ENCODE data around the gene SLC10A1.
A peak's percentile ranks its signal among the peaks of the same experiment; 100 is the strongest.
"Not testable (repeated sequence)": the region's sequence is repeated elsewhere in the genome, so short reads cannot be mapped to it uniquely, and the experiment has no call there.

The SLC10A1 gene

DNA sequence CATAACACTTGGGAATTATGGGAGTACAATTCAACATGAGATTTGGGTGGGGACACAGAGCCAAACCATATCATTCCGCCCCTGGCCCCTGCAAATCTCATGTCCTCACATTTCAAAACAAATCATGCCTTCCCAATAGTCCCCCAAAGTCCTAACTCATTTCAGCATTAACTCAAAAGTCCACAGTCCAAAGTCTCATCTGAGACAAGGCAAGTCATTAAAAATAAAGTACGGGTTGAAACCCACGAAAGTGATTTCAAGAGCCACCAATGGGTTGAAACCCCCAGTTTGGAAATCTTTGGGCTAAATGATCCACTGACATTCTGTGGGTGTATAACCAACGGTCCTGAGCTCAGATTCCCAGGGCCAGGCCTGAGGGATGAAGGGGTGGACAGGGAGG lies 60.6 kb downstream of the SLC10A1 start:
- not testable (repeated sequence) for H3K9ac ChIP-seq (ENCODE audit: low read length); H3K4me3 ChIP-seq (ENCODE audit: low read length)

DNA sequence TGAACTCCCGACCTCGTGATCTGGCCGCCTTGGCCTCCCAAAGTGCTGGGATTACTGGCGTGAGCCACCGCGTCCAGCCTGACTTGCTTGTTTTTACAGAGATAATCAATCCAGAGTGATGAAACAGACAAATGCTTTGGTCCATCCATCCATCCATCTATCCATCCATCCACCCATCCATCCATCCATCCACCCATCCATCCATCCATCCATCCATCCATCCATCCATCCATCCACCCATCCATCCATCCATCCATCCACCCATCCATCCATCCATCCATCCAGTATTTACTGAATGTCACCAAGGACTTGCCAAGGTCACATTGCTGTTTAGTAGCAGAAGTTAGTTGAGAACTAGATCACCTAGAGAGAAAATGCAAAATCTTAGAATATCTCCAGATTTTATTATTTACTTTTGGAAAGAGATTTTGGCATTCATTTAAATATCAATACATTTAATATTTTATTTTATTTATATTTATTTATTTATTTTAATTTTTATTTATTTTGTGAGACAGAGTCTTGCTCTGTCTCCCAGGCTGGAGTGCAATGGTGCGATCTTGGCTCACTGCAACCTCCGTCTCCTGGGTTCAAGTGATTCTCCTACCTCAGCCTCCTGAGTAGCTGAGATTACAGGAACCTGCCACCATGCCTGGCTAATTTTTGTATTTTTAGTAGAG lies 65.0 kb downstream of the SLC10A1 start:
- H3K9me3 ChIP-seq (ENCODE audit: control insufficient read depth, low read depth, low read length) = not testable (repeated sequence)

More for the DNA sequence above, 60.6 kb downstream of the SLC10A1 start:
- not testable (repeated sequence) for H3K9me3 ChIP-seq (ENCODE audit: control insufficient read depth, low read depth, low read length); H3K36me3 ChIP-seq (ENCODE audit: control insufficient read depth, low read depth, low read length); H3K4me1 ChIP-seq (ENCODE audit: control insufficient read depth, low read depth, low read length); H3K27ac ChIP-seq (ENCODE audit: low read length); H3K27me3 ChIP-seq (ENCODE audit: control insufficient read depth, insufficient read depth, low read length)

DNA sequence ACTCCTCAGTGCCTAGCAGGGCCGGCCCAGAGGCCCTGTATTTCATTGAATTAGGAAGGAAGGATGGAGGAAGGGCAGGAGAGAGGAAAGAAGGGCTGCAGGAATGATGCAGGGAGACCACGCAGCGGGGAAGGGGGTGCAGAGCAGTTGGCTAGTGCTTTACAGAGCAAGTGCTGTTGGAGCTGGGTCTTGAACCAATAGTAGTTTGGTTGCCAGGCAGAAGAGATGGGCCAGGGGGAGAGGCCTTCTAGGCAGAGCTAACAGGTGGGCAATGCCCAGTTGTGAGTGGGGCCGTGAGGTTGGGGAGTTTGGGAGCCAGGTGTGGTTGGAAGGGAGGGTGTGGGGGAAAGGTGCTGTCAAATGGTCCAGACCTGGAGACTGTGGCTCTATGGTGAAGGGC lies 69.2 kb downstream of the SLC10A1 start:
- no peaks in the 10 kb centered on the region for H3K9me3 ChIP-seq (ENCODE audit: control insufficient read depth, low read depth, low read length)
- peaks cover 12% of the 10 kb centered on the region for H3K27me3 ChIP-seq (ENCODE audit: control insufficient read depth, insufficient read depth, low read length)
- no peaks in the 10 kb centered on the region for H3K36me3 ChIP-seq (ENCODE audit: control insufficient read depth, low read depth, low read length)
- H3K9ac ChIP-seq (ENCODE audit: low read length) = no peak overlapping the region
- no peak overlapping the region for H3K27ac ChIP-seq (ENCODE audit: low read length)
- no peak overlapping the region for H3K4me3 ChIP-seq (ENCODE audit: low read length)
- no peaks in the 10 kb centered on the region for H3K4me1 ChIP-seq (ENCODE audit: control insufficient read depth, low read depth, low read length)

More for the DNA sequence above, 65.0 kb downstream of the SLC10A1 start:
- H3K36me3 ChIP-seq (ENCODE audit: control insufficient read depth, low read depth, low read length); H3K9ac ChIP-seq (ENCODE audit: low read length); H3K4me1 ChIP-seq (ENCODE audit: control insufficient read depth, low read depth, low read length); H3K4me3 ChIP-seq (ENCODE audit: low read length); H3K27ac ChIP-seq (ENCODE audit: low read length); H3K27me3 ChIP-seq (ENCODE audit: control insufficient read depth, insufficient read depth, low read length): not testable (repeated sequence)

DNA sequence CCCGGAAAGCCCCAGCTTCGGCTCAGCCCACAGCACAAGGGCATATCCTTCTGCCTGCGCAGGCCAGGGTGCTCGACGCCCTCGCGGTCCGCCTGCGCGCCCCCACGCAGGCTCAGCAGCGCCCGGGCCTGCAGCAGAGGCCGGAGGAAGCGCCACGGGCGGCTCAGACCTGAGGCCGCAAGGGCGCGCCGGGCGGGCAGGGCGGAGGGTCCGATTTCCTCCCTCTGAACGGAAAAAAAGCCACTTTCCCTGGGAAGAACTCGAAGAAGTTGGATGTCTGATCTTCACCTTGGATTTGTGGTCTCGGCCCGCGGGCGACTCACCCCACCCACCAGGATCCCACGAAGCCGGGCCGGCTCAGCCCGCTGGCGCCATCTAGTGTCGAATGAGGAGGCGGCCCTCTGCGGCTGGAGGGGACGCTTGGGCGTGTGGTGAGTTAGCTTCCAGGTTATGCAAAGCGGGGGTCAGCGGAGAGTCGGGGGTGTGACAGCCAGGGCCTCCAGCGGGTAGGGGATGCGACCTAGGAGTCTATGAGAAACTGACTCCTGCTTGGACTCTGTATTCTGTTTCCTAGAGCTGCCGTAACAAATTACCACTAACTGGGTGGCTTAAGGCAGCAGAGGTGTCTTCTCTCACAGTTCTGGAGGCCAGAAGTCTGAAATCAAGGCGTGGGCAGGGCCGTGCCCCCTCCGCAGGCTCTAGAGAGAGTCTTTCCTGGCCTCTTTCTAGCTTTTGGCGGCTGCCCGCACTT lies 70.1 kb downstream of the SLC10A1 start:
- Histone ChIP-seq H3K36me3 (ENCODE audit: control insufficient read depth, low read depth, low read length) (no peaks in the 10 kb centered on the region), H3K27ac (ENCODE audit: low read length) (no peak overlapping the region), H3K9ac (ENCODE audit: low read length) (no peak overlapping the region), H3K4me1 (ENCODE audit: control insufficient read depth, low read depth, low read length) (no peaks in the 10 kb centered on the region), H3K9me3 (ENCODE audit: control insufficient read depth, low read depth, low read length) (no peaks in the 10 kb centered on the region), H3K27me3 (ENCODE audit: control insufficient read depth, insufficient read depth, low read length) (peaks cover 12% of the 10 kb centered on the region), H3K4me3 (ENCODE audit: low read length) (peak overlapping the region; percentile 49)

Data from iPS-18a (cell line).